Measurements from ENCODE around the gene PIGH. TPM values are rescaled to one million over a fixed set of nuclear protein-coding genes. Genes with fewer than 3 reads are reported as not detected.

The PIGH gene
- total RNA-seq, 2 donors from 2014 or later, result 17.6 to 20.0 TPM

- Mint-ChIP-seq H3K27me3 (no peaks in the 10 kb centered on the region), H3K4me3 (no peak overlapping the region), H3K9me3 (no peaks in the 10 kb centered on the region), H3K27ac (no peak overlapping the region), H3K36me3 (ENCODE audit: low read depth) (no peaks in the 10 kb centered on the region), H3K4me1 (no peaks in the 10 kb centered on the region)
- ATAC-seq (replicated peaks), result no peak
Observed at GRCh38 chr14:67574156-67574555, 25.9 kb downstream of the PIGH start.

- H3K9me3 Mint-ChIP-seq, result no peaks in the 10 kb centered on the region
- no peak for ATAC-seq (replicated peaks)
- no peaks in the 10 kb centered on the region for H3K4me1 Mint-ChIP-seq
- H3K36me3 Mint-ChIP-seq (ENCODE audit: low read depth), result no peaks in the 10 kb centered on the region
- peak overlapping the region; percentile 64 for H3K27ac Mint-ChIP-seq
- H3K27me3 Mint-ChIP-seq, result no peaks in the 10 kb centered on the region
- H3K4me3 Mint-ChIP-seq, result no peak overlapping the region
Observed at GRCh38 chr14:67573228-67574010, 26.6 kb downstream of the PIGH start.

- no peaks in the 10 kb centered on the region for H3K9me3 Mint-ChIP-seq
Observed at GRCh38 chr14:67572608-67573007, 27.5 kb downstream of the PIGH start.

GRCh38 chr14:67571991-67572323 lies 28.1 kb downstream of the PIGH start:
- Mint-ChIP-seq H3K9me3 (no peaks in the 10 kb centered on the region), H3K4me1 (no peaks in the 10 kb centered on the region), H3K36me3 (ENCODE audit: low read depth) (no peaks in the 10 kb centered on the region), H3K27me3 (no peaks in the 10 kb centered on the region), H3K4me3 (no peak overlapping the region), H3K27ac (no peak overlapping the region)
- ATAC-seq (replicated peaks), result no peak

More at GRCh38 chr14:67572608-67573007, 27.5 kb downstream of the PIGH start:
- no peaks in the 10 kb centered on the region for H3K4me1 Mint-ChIP-seq
- H3K36me3 Mint-ChIP-seq (ENCODE audit: low read depth), result no peaks in the 10 kb centered on the region
- H3K4me3 Mint-ChIP-seq, result no peak overlapping the region
- no peaks in the 10 kb centered on the region for H3K27me3 Mint-ChIP-seq
- peak overlapping the region; percentile 64 for H3K27ac Mint-ChIP-seq
- ATAC-seq (replicated peaks), result no peak

GRCh38 chr14:67571275-67571990 lies 28.6 kb downstream of the PIGH start:
- no peaks in the 10 kb centered on the region for H3K36me3 Mint-ChIP-seq (ENCODE audit: low read depth)
- no peaks in the 10 kb centered on the region for H3K4me1 Mint-ChIP-seq
- no peaks in the 10 kb centered on the region for H3K27me3 Mint-ChIP-seq
- ATAC-seq (replicated peaks), result peak; percentile 88
- H3K4me3 Mint-ChIP-seq, result no peak overlapping the region
- no peaks in the 10 kb centered on the region for H3K9me3 Mint-ChIP-seq
- H3K27ac Mint-ChIP-seq, result no peak overlapping the region

- Mint-ChIP-seq H3K27me3 (no peaks in the 10 kb centered on the region), H3K36me3 (ENCODE audit: low read depth) (no peaks in the 10 kb centered on the region), H3K4me3 (no peak overlapping the region), H3K27ac (no peak overlapping the region), H3K9me3 (no peaks in the 10 kb centered on the region), H3K4me1 (no peaks in the 10 kb centered on the region)
- ATAC-seq (replicated peaks), result no peak
Observed at GRCh38 chr14:67570453-67570852, 29.6 kb downstream of the PIGH start.

GRCh38 chr14:67569651-67570290 lies 30.3 kb downstream of the PIGH start:
- Mint-ChIP-seq H3K36me3 (ENCODE audit: low read depth) (no peaks in the 10 kb centered on the region), H3K9me3 (no peaks in the 10 kb centered on the region), H3K4me3 (no peak overlapping the region), H3K27ac (no peak overlapping the region), H3K4me1 (no peaks in the 10 kb centered on the region), H3K27me3 (no peaks in the 10 kb centered on the region)
- no peak for ATAC-seq (replicated peaks)

- Mint-ChIP-seq H3K36me3 (ENCODE audit: low read depth) (no peaks in the 10 kb centered on the region), H3K9me3 (no peaks in the 10 kb centered on the region), H3K4me3 (no peak overlapping the region), H3K27me3 (no peaks in the 10 kb centered on the region), H3K27ac (no peak overlapping the region), H3K4me1 (no peaks in the 10 kb centered on the region)
- ATAC-seq (replicated peaks), result no peak
Observed at GRCh38 chr14:67569011-67569650, 30.9 kb downstream of the PIGH start.

- ATAC-seq (replicated peaks), result no peak
- no peaks in the 10 kb centered on the region for H3K36me3 Mint-ChIP-seq (ENCODE audit: low read depth)
- H3K27ac Mint-ChIP-seq, result no peak overlapping the region
- no peak overlapping the region for H3K4me3 Mint-ChIP-seq
- H3K4me1 Mint-ChIP-seq, result no peaks in the 10 kb centered on the region
- no peaks in the 10 kb centered on the region for H3K9me3 Mint-ChIP-seq
- H3K27me3 Mint-ChIP-seq, result no peaks in the 10 kb centered on the region
Observed at GRCh38 chr14:67567654-67568053, 32.4 kb downstream of the PIGH start.

GRCh38 chr14:67566908-67567307 lies 33.2 kb downstream of the PIGH start:
- Mint-ChIP-seq H3K36me3 (ENCODE audit: low read depth) (no peaks in the 10 kb centered on the region), H3K9me3 (no peaks in the 10 kb centered on the region), H3K27me3 (no peaks in the 10 kb centered on the region), H3K27ac (no peak overlapping the region), H3K4me1 (no peaks in the 10 kb centered on the region), H3K4me3 (no peak overlapping the region)
- no peak for ATAC-seq (replicated peaks)

GRCh38 chr14:67564236-67564635 lies 35.8 kb downstream of the PIGH start:
- H3K36me3 Mint-ChIP-seq (ENCODE audit: low read depth), result no peaks in the 10 kb centered on the region
- no peak overlapping the region for H3K27ac Mint-ChIP-seq
- no peaks in the 10 kb centered on the region for H3K27me3 Mint-ChIP-seq
- no peaks in the 10 kb centered on the region for H3K9me3 Mint-ChIP-seq
- ATAC-seq (replicated peaks), result no peak
- H3K4me3 Mint-ChIP-seq, result no peak overlapping the region
- no peaks in the 10 kb centered on the region for H3K4me1 Mint-ChIP-seq

- no peak overlapping the region for H3K4me3 Mint-ChIP-seq
- no peaks in the 10 kb centered on the region for H3K36me3 Mint-ChIP-seq (ENCODE audit: low read depth)
- no peaks in the 10 kb centered on the region for H3K9me3 Mint-ChIP-seq
- H3K4me1 Mint-ChIP-seq, result no peaks in the 10 kb centered on the region
- no peak for ATAC-seq (replicated peaks)
- no peaks in the 10 kb centered on the region for H3K27me3 Mint-ChIP-seq
- no peak overlapping the region for H3K27ac Mint-ChIP-seq
Observed at GRCh38 chr14:67562776-67563150, 37.3 kb downstream of the PIGH start.

GRCh38 chr14:67562025-67562775 lies 37.9 kb downstream of the PIGH start:
- H3K9me3 Mint-ChIP-seq, result no peaks in the 10 kb centered on the region
- no peaks in the 10 kb centered on the region for H3K27me3 Mint-ChIP-seq
- H3K4me1 Mint-ChIP-seq, result no peaks in the 10 kb centered on the region
- no peak for ATAC-seq (replicated peaks)
- H3K27ac Mint-ChIP-seq, result no peak overlapping the region
- H3K36me3 Mint-ChIP-seq (ENCODE audit: low read depth), result no peaks in the 10 kb centered on the region
- H3K4me3 Mint-ChIP-seq, result no peak overlapping the region

- Mint-ChIP-seq H3K27me3 (no peaks in the 10 kb centered on the region), H3K36me3 (ENCODE audit: low read depth) (no peaks in the 10 kb centered on the region)
- no peak for ATAC-seq (replicated peaks)
Observed at GRCh38 chr14:67559639-67560038, 40.4 kb downstream of the PIGH start.

More at GRCh38 chr14:67559639-67560038, 40.4 kb downstream of the PIGH start:
- no peaks in the 10 kb centered on the region for H3K9me3 Mint-ChIP-seq
- H3K4me1 Mint-ChIP-seq, result no peaks in the 10 kb centered on the region
- no peak overlapping the region for H3K27ac Mint-ChIP-seq
- no peak overlapping the region for H3K4me3 Mint-ChIP-seq

Measured in activated T-helper 17 cell treated with anti-CD3 and anti-CD28 coated beads, Interleukin-2, amount 50 U/mL, for 72 hours (primary cell).